ENCODE data around the gene MSMO1. TPM values are rescaled to one million over a fixed set of nuclear protein-coding genes. Genes with fewer than 3 reads are reported as not detected.

MSMO1 gene
- polyA plus RNA-seq, 1 donor from 2014 or later = 242 TPM

GRCh38 chr4:165379678-165380064, 52.2 kb downstream of the MSMO1 start:
- peaks cover 10% of the 10 kb centered on the region for H3F3A ChIP-seq (ENCODE audit: insufficient read depth, low read length, poor library complexity, severe bottlenecking)
- no peaks in the 10 kb centered on the region for H3K9me2 ChIP-seq (ENCODE audit: insufficient read depth, low read length)
- TF ChIP-seq MXI1 (conservative IDR thresholded peaks at IDR 0.05; ENCODE audit: poor library complexity, severe bottlenecking) (no peak), SMC3 (conservative IDR thresholded peaks at IDR 0.05; ENCODE audit: poor library complexity) (peak; percentile 39), RAD21 (conservative IDR thresholded peaks at IDR 0.05) (peak; percentile 38), POLR2AphosphoS5 (IDR thresholded peaks at IDR 0.05) (peak; percentile 44)
- H2AFZ ChIP-seq (ENCODE audit: low read depth, low read length) = peak overlapping the region; percentile 10
- H3K9me3 ChIP-seq (ENCODE audit: low read length) = no peaks in the 10 kb centered on the region
- peak overlapping the region; percentile 94 for H3K9ac ChIP-seq (ENCODE audit: low read length)
- H3K27ac ChIP-seq (ENCODE audit: low read length) = peak overlapping the region; percentile 97
- peak overlapping the region; percentile 79 for H3K4me3 ChIP-seq (ENCODE audit: low read length)
- H3K27me3 ChIP-seq (ENCODE audit: insufficient read depth, low read depth, low read length) = no peaks in the 10 kb centered on the region
- H3K79me2 ChIP-seq (replicated peaks; ENCODE audit: insufficient read depth, low read length) = peaks cover 69% of the 10 kb centered on the region
- H3K4me2 ChIP-seq (ENCODE audit: low read length) = peak overlapping the region; percentile 74
- H3K36me3 ChIP-seq (ENCODE audit: insufficient read depth, low read length) = no peaks in the 10 kb centered on the region
- no peaks in the 10 kb centered on the region for H4K20me1 ChIP-seq (ENCODE audit: insufficient read depth)

- H3K36me3 ChIP-seq (ENCODE audit: insufficient read depth, low read length) = no peaks in the 10 kb centered on the region
- no peak overlapping the region for H2AFZ ChIP-seq (ENCODE audit: low read depth, low read length)
- no peaks in the 10 kb centered on the region for H4K20me1 ChIP-seq (ENCODE audit: insufficient read depth)
- peaks cover 80% of the 10 kb centered on the region for H3K79me2 ChIP-seq (replicated peaks; ENCODE audit: insufficient read depth, low read length)
- no peaks in the 10 kb centered on the region for H3K9me3 ChIP-seq (ENCODE audit: low read length)
- H3K4me3 ChIP-seq (ENCODE audit: low read length) = peak overlapping the region; percentile 79
- peak overlapping the region; percentile 97 for H3K27ac ChIP-seq (ENCODE audit: low read length)
- peak overlapping the region; percentile 74 for H3K4me2 ChIP-seq (ENCODE audit: low read length)
- no peak for TF ChIP-seq CTCF (IDR thresholded peaks at IDR 0.05; ENCODE audit: poor library complexity, severe bottlenecking)
- no peak for TF ChIP-seq REST (IDR thresholded peaks at IDR 0.05; ENCODE audit: borderline replicate concordance)
- no peak for TF ChIP-seq RAD21 (conservative IDR thresholded peaks at IDR 0.05)
- TF ChIP-seq EZH2 (IDR thresholded peaks at IDR 0.05; ENCODE audit: borderline replicate concordance, insufficient read depth, low read length, poor library complexity, severe bottlenecking) = no peak
- no peak for TF ChIP-seq SMC3 (conservative IDR thresholded peaks at IDR 0.05; ENCODE audit: poor library complexity)
- no peak for TF ChIP-seq MXI1 (conservative IDR thresholded peaks at IDR 0.05; ENCODE audit: poor library complexity, severe bottlenecking)
- no peak for TF ChIP-seq POLR2AphosphoS5 (IDR thresholded peaks at IDR 0.05)
- no peak for TF ChIP-seq EP300 (conservative IDR thresholded peaks at IDR 0.05; ENCODE audit: poor library complexity, severe bottlenecking)
- no peak for TF ChIP-seq TAF1 (IDR thresholded peaks at IDR 0.05; ENCODE audit: low read depth)
- peak overlapping the region; percentile 94 for H3K9ac ChIP-seq (ENCODE audit: low read length)
- H3F3A ChIP-seq (ENCODE audit: insufficient read depth, low read length, poor library complexity, severe bottlenecking) = peaks cover 10% of the 10 kb centered on the region
- no peaks in the 10 kb centered on the region for H3K9me2 ChIP-seq (ENCODE audit: insufficient read depth, low read length)
- H3K27me3 ChIP-seq (ENCODE audit: insufficient read depth, low read depth, low read length) = no peaks in the 10 kb centered on the region
These were observed 53.3 kb downstream of the MSMO1 start for GRCh38 chr4:165380805-165381204.

All from neural cell (in vitro differentiated cells).